ENCODE data around the gene HERPUD2. TPM values are rescaled to one million over a fixed set of nuclear protein-coding genes. Genes with fewer than 3 reads are reported as not detected.
A peak's percentile ranks its signal among the peaks of the same experiment; 100 is the strongest.

The HERPUD2 gene
- total and polyA plus RNA-seq, 2 donors (not counting 3 experiments of a cell fraction or from before 2014, with no cell fraction given): 33.9 to 42.0 TPM

DNA sequence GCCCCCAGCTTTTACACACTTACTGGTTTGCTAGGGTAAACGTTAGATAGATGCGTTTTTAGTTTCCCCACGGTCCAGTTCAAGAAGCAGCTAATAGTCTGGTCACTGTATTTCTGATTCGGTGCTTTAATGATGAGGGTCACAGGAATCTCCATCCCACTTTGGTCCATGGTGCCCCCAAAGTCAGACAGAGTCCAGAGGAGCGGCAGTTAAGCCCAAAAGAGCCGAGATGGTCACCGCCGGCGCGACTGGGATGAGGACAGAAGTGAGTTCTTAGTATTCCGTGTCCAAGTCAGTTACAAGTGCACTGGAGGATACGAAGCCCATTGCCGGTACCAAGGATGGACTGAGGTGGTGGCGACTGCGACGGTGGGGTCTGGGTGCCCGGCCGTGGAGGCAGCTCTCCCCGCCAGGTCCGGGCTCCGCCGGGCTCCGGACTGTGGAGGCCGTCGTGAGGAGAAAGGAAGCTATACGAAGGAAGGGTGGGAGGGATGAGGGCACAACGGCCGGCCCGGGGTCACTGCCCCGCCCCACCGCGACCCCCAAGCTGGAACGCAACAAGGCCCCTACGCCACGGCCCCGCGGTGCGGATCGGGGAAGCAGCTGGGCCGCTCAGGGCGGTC lies 663 bp downstream of the HERPUD2 start:
- POLR2A ChIA-PET: interaction anchor here (0.6 to 2.0 kb wide), 2 partner anchors 107 to 146 kb away, joined by 3 to 14 read pairs; partner anchors contain the start of gene SEPTIN7
- Histone ChIP-seq H3K9me1 (replicated peaks; ENCODE audit: control insufficient read depth, extremely low read depth, insufficient read depth, low read length) (no peaks in the 10 kb centered on the region), H3K4me2 (ENCODE audit: insufficient read depth, low read length) (peak overlapping the region; percentile 87), H2AFZ (ENCODE audit: low read depth, low read length) (peak overlapping the region; percentile 48), H3K9me3 (replicated peaks; ENCODE audit: control insufficient read depth, insufficient read depth, low read length) (no peaks in the 10 kb centered on the region), H3K4me1 (ENCODE audit: control insufficient read depth, extremely low read depth, insufficient read depth, low read length) (peaks cover 50% of the 10 kb centered on the region), H3K9ac (replicated peaks; ENCODE audit: extremely low read depth, insufficient read depth, low read length) (peak overlapping the region; percentile 92), H4K20me1 (replicated peaks; ENCODE audit: control insufficient read depth, extremely low read depth, insufficient read depth, low read length) (no peaks in the 10 kb centered on the region), H3K36me3 (ENCODE audit: control insufficient read depth in 2 of 2, extremely low read depth in 1 of 2, insufficient read depth in 2 of 2, low read length in 2 of 2) (no peaks in the 10 kb centered on the region), H3K27me3 (ENCODE audit: control insufficient read depth in 2 of 2, insufficient read depth in 2 of 2, low read length in 2 of 2) (no peaks in the 10 kb centered on the region), H3K27ac (ENCODE audit: insufficient read depth, low read depth, low read length) (peak overlapping the region; percentile 83), H3K4me3 (replicated peaks in 1 of 3; ENCODE audit: insufficient read depth in 1 of 3, low read depth in 1 of 3, low read length in 3 of 3) (peak overlapping the region; percentile 53 to 81 (median 73)), H3K79me2 (ENCODE audit: control insufficient read depth, insufficient read depth, low read length) (peaks cover 46% of the 10 kb centered on the region)
- CTCF ChIA-PET: interaction anchor here (1.2 to 7.2 kb wide), 5 partner anchors 10 to 223 kb away, joined by 3 to 49 read pairs (median 4); partner anchors contain the start of gene SEPTIN7
- intact Hi-C loops (cut with micrococcal nuclease) (loop anchor here (10.0 kb wide), 1 partner anchor 601 kb away; no protein-coding TSS in a partner anchor), dilution Hi-C loops (cut with MboI; ENCODE audit: extremely low pct_ligation_motif_present, low sequenced_read_pairs) (no loop called here)
- no peak for DNase-seq (ENCODE audit: low read depth, low spot score)
- no peak for FAIRE-seq
- BruUV-seq (replicated peaks): TSS peak; percentile 45
- TF ChIP-seq, protein P1, sequence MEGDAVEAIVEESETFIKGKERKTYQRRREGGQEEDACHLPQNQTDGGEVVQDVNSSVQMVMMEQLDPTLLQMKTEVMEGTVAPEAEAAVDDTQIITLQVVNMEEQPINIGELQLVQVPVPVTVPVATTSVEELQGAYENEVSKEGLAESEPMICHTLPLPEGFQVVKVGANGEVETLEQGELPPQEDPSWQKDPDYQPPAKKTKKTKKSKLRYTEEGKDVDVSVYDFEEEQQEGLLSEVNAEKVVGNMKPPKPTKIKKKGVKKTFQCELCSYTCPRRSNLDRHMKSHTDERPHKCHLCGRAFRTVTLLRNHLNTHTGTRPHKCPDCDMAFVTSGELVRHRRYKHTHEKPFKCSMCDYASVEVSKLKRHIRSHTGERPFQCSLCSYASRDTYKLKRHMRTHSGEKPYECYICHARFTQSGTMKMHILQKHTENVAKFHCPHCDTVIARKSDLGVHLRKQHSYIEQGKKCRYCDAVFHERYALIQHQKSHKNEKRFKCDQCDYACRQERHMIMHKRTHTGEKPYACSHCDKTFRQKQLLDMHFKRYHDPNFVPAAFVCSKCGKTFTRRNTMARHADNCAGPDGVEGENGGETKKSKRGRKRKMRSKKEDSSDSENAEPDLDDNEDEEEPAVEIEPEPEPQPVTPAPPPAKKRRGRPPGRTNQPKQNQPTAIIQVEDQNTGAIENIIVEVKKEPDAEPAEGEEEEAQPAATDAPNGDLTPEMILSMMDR (IDR thresholded peaks at IDR 0.05; ENCODE audit: extremely low read depth in 1 of 2, insufficient read depth in 1 of 2, low read depth in 1 of 2, low read length in 2 of 2): no peak
- TF ChIP-seq MYC (IDR thresholded peaks at IDR 0.05; ENCODE audit: low read depth, low read length): no peak
- TF ChIP-seq JUN (IDR thresholded peaks at IDR 0.05; ENCODE audit: borderline replicate concordance, insufficient read depth, insufficient read length, low read depth): no peak
- TF ChIP-seq POLR2A (IDR thresholded peaks at IDR 0.05; ENCODE audit: low read depth, low read length): no peak
- no peak for TF ChIP-seq GATA2 (IDR thresholded peaks at IDR 0.05; ENCODE audit: insufficient read depth, insufficient read length, low read depth, low read length)
- no peak for TF ChIP-seq POLR2AphosphoS5 (IDR thresholded peaks at IDR 0.05; ENCODE audit: insufficient read depth, low read depth, low read length)
- no peak for TF ChIP-seq EZH2 (IDR thresholded peaks at IDR 0.05; ENCODE audit: borderline replicate concordance, low read depth, low read length, severe bottlenecking)
- TF ChIP-seq, protein P2, sequence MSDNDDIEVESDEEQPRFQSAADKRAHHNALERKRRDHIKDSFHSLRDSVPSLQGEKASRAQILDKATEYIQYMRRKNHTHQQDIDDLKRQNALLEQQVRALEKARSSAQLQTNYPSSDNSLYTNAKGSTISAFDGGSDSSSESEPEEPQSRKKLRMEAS (IDR thresholded peaks at IDR 0.05; ENCODE audit: insufficient read depth, insufficient read length): no peak
- TF ChIP-seq FOS (IDR thresholded peaks at IDR 0.05; ENCODE audit: borderline replicate concordance, insufficient read depth, low read length): no peak

All from endothelial cell of umbilical vein (primary cell).